ENCODE measurements around the gene MARK3. TPM values are rescaled to one million over a fixed set of nuclear protein-coding genes. Genes with fewer than 3 reads are reported as not detected.

Gene MARK3
- total RNA-seq, 4 donors from 2014 or later = 47.3 to 68.2 (median 58.8) TPM

DNA sequence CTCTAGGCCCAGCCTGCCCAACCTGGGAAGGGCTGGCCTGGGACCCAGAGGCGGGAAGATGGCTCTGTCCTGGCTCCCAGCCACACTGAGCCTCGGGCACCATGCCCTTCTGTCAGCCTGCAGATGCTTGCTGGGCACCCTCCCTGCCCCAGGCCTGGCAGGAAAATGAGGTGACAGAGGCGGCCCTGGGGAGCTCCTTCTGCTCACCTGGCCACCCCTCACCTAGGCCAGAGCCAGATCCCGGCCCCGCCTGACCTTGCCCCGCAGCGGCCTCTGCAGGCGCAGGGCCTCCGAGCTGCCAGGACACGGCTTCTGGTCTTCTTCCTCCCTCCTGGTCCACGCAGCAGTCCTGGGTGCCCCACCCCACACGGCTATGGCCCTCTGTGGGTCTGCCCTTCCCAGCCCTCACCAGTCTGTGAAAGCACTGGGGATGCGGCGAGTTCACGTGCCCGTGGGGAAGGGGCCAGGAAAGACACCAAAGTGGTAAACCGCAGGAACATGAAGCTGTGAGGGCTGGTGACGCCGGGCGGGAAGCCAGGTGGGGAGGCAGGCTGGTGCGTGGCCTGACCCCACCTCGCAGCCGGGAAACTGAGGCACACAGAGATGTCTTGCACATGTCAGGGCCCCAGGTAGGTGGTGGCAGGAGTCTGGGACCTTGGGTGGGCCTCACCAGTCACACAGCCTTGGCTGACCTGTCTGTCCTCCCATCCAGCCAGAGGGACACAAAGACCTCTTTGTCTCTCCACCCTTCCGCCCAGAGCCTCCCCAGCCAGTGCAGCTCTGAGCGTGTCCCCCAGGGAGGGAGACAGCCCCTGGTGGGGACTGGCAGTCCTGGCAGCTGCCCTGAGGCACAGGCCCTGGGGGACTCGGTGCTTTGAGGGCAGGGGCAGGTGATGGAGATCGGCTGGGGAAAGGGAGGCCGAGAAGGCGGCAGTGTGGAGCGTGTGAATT, 164.4 kb downstream of the MARK3 start:
- no peak overlapping the region for H3K4me3 ChIP-seq (ENCODE audit: low read depth, poor library complexity, severe bottlenecking)
- peak in 1 of 2 donors; percentile 87 for DNase-seq (ENCODE audit: low spot score in 2 of 2)
- intact Hi-C loops (cut with DNase I; ENCODE audit: low total_unique reads) = loop anchor here (5.0 kb wide), 1 partner anchor 47 kb away; no protein-coding TSS in a partner anchor
- TF ChIP-seq POLR2A (IDR thresholded peaks at IDR 0.05) (no peak), CTCF (IDR thresholded peaks at IDR 0.05) (no peak)
- WGBS, 2 donors = 45 to 56% methylated on average over 26 to 30 of the region's 30 CpGs

GRCh38 chr14:103550451-103551337, 165.5 kb downstream of the MARK3 start:
- H3K4me3 ChIP-seq (ENCODE audit: low read depth, poor library complexity, severe bottlenecking) = no peak overlapping the region
- DNase-seq (ENCODE audit: low spot score in 2 of 2) = peak in 1 of 2 donors; percentile 88
- WGBS, 2 donors = 42 to 51% methylated on average over 20 to 22 of the region's 22 CpGs
- intact Hi-C loops (cut with DNase I; ENCODE audit: low total_unique reads) = no loop called here
- TF ChIP-seq CTCF (IDR thresholded peaks at IDR 0.05) = no peak
- no peak for TF ChIP-seq POLR2A (IDR thresholded peaks at IDR 0.05)

- 30 to 58% methylated on average over 17 of the region's 17 CpGs for WGBS, 2 donors
- H3K4me3 ChIP-seq (ENCODE audit: low read depth, poor library complexity, severe bottlenecking) = no peak overlapping the region
- DNase-seq (ENCODE audit: low spot score in 2 of 2) = peak; percentile 42 to 90
- intact Hi-C loops (cut with DNase I; ENCODE audit: low total_unique reads) = no loop called here
- TF ChIP-seq CTCF (IDR thresholded peaks at IDR 0.05) (no peak), POLR2A (IDR thresholded peaks at IDR 0.05) (no peak)
Measured at GRCh38 chr14:103551338-103551762, 166.1 kb downstream of the MARK3 start.

DNA sequence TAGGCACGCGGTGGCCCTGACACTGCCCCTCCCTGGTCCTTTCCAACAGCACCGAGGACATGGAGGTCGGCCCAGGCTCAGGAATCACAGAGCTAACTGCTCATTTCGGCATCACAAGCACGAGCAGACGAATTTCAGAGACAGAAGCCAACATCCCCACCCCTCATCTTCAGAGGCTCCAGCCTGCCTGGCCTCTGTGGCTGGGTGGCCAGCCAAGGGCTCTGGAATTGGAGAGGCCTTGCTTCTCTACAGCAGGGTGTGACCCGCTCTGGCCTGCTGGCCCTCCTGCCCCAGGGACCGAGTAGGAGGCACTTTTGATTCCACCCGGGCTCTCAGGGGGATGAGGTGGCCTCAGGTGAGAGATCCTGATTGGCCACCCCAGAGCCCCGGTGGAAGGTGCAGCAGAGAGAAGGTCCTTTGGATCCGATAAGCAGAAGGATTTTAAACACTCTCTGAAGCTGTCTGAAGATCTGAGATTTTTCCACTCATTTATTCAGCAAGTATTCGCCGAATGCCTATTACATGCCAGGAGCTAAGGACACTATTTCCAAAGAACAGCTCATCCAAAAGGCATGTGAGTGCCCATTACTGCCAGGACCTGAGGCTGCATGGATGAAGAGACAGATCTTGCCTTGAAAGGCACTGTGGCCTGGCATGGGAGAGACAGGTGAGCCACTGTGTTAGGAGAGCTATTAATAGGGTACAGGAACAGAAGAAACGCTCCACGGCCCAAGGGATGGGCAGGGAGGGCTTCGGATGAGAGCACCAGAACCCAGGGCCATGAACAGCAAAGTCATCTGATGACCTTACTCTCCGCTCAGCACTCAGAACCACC, 167.0 kb downstream of the MARK3 start:
- peak; percentile 59 to 91 for DNase-seq (ENCODE audit: low spot score in 2 of 2)
- intact Hi-C loops (cut with DNase I; ENCODE audit: low total_unique reads) = no loop called here
- H3K4me3 ChIP-seq (ENCODE audit: low read depth, poor library complexity, severe bottlenecking) = no peak overlapping the region
- 29 to 32% methylated on average over 17 to 18 of the region's 18 CpGs for WGBS, 2 donors
- no peak for TF ChIP-seq CTCF (IDR thresholded peaks at IDR 0.05)
- TF ChIP-seq POLR2A (IDR thresholded peaks at IDR 0.05) = no peak

DNA sequence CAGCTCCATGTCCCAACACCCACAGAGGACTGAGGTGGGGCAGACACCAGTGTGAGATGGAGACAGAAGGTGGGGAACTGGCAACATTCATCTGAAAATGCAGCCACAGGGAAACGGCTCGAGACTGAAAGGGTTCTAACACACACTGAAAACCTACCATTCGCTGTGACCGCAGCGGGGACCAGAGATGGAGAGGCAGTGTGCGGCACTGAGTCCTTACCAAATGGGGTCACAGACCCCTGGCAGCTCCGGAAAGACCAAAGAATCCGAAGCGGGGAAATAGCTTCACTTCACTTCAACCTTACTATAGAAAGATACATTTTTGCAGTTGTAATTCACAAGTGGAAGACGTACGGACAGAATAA, 167.6 kb downstream of the MARK3 start:
- H3K4me3 ChIP-seq (ENCODE audit: low read depth, poor library complexity, severe bottlenecking) = no peak overlapping the region
- TF ChIP-seq POLR2A (IDR thresholded peaks at IDR 0.05) (no peak), CTCF (IDR thresholded peaks at IDR 0.05) (no peak)
- WGBS, 2 donors = 83 to 84% methylated on average over 11 of the region's 11 CpGs
- DNase-seq (ENCODE audit: low spot score in 2 of 2) = no peak
- intact Hi-C loops (cut with DNase I; ENCODE audit: low total_unique reads) = no loop called here

All from lower leg skin (tissue), 4 donors.